ENCODE data around the gene TMEM178B.

Gene TMEM178B

GRCh38 chr7:141239661-141240060 lies 165.8 kb downstream of the TMEM178B start:
- no peak overlapping the region for H3K27ac ChIP-seq (replicated peaks)
- TF ChIP-seq REST (IDR thresholded peaks at IDR 0.05; ENCODE audit: insufficient replicate concordance, low read depth) = no peak
- no peak for TF ChIP-seq GABPA (IDR thresholded peaks at IDR 0.05; ENCODE audit: low read depth)
- no peak for TF ChIP-seq POLR2AphosphoS5 (IDR thresholded peaks at IDR 0.05; ENCODE audit: low read depth)
- no peak for TF ChIP-seq SPI1 (IDR thresholded peaks at IDR 0.05; ENCODE audit: borderline replicate concordance, low read depth)
- TF ChIP-seq CTCF (IDR thresholded peaks at IDR 0.05; ENCODE audit: insufficient read depth, low read length) = no peak
- no peak overlapping the region for H3K4me3 ChIP-seq (replicated peaks; ENCODE audit: insufficient read depth, low read length)
- H3K27me3 ChIP-seq (ENCODE audit: insufficient read depth, poor library complexity, severe bottlenecking) = no peaks in the 10 kb centered on the region
- no peak for DNase-seq (ENCODE audit: low read depth in 1 of 2, low spot score in 1 of 2)

GRCh38 chr7:141242568-141242967 lies 168.7 kb downstream of the TMEM178B start:
- no peak overlapping the region for H3K4me3 ChIP-seq (replicated peaks; ENCODE audit: insufficient read depth, low read length)
- no peak for DNase-seq (ENCODE audit: low read depth in 1 of 2, low spot score in 1 of 2)
- TF ChIP-seq REST (IDR thresholded peaks at IDR 0.05; ENCODE audit: insufficient replicate concordance, low read depth) (no peak), SPI1 (IDR thresholded peaks at IDR 0.05; ENCODE audit: borderline replicate concordance, low read depth) (no peak)
- no peaks in the 10 kb centered on the region for H3K27me3 ChIP-seq (ENCODE audit: insufficient read depth, poor library complexity, severe bottlenecking)
- H3K27ac ChIP-seq (replicated peaks) = no peak overlapping the region

- TF ChIP-seq SPI1 (IDR thresholded peaks at IDR 0.05; ENCODE audit: borderline replicate concordance, low read depth) (no peak), REST (IDR thresholded peaks at IDR 0.05; ENCODE audit: insufficient replicate concordance, low read depth) (no peak)
Observed at GRCh38 chr7:141243368-141243767, 169.5 kb downstream of the TMEM178B start.

GRCh38 chr7:141244435-141244834 lies 170.6 kb downstream of the TMEM178B start:
- DNase-seq (ENCODE audit: low read depth in 1 of 2, low spot score in 1 of 2) = no peak
- no peak for TF ChIP-seq POLR2AphosphoS5 (IDR thresholded peaks at IDR 0.05; ENCODE audit: low read depth)
- TF ChIP-seq SPI1 (IDR thresholded peaks at IDR 0.05; ENCODE audit: borderline replicate concordance, low read depth) = no peak
- no peak for TF ChIP-seq GABPA (IDR thresholded peaks at IDR 0.05; ENCODE audit: low read depth)
- TF ChIP-seq REST (IDR thresholded peaks at IDR 0.05; ENCODE audit: insufficient replicate concordance, low read depth) = no peak
- no peak for TF ChIP-seq CTCF (IDR thresholded peaks at IDR 0.05; ENCODE audit: insufficient read depth, low read length)
- Histone ChIP-seq H3K27ac (replicated peaks) (no peak overlapping the region), H3K4me3 (replicated peaks; ENCODE audit: insufficient read depth, low read length) (no peak overlapping the region), H3K27me3 (ENCODE audit: insufficient read depth, poor library complexity, severe bottlenecking) (no peaks in the 10 kb centered on the region)

More at GRCh38 chr7:141243368-141243767, 169.5 kb downstream of the TMEM178B start:
- Histone ChIP-seq H3K27ac (replicated peaks) (no peak overlapping the region), H3K27me3 (ENCODE audit: insufficient read depth, poor library complexity, severe bottlenecking) (no peaks in the 10 kb centered on the region), H3K4me3 (replicated peaks; ENCODE audit: insufficient read depth, low read length) (no peak overlapping the region)
- DNase-seq (ENCODE audit: low read depth in 1 of 2, low spot score in 1 of 2) = no peak
